ENCODE data around the gene GSTO2.

GRCh38 chr10:104316321-104317099 is 47.5 kb downstream of the GSTO2 start:
- TF ChIP-seq FOXP2 (optimal IDR thresholded peaks at IDR 0.05; ENCODE audit: control extremely low read depth, extremely low read length, insufficient read depth): no peak
- TF ChIP-seq POLR2AphosphoS5 (IDR thresholded peaks at IDR 0.05; ENCODE audit: borderline replicate concordance, low read depth, low read length): no peak

Measured in SK-N-MC (cell line).